ENCODE measurements around the gene SPATA16.
"Not testable (repeated sequence)": the region's sequence is repeated elsewhere in the genome, so short reads cannot be mapped to it uniquely, and the experiment has no call there.

The SPATA16 gene

GRCh38 chr3:172981407-172981983 lies 159.5 kb downstream of the SPATA16 start:
- H3K4me3 ChIP-seq (ENCODE audit: low read depth, low read length) = no peak overlapping the region
- H3K27ac ChIP-seq (ENCODE audit: low read depth, low read length) = no peak overlapping the region
- no peaks in the 10 kb centered on the region for H3K27me3 ChIP-seq (ENCODE audit: control insufficient read depth, insufficient read depth, low read length)
- no peaks in the 10 kb centered on the region for H3K4me1 ChIP-seq (ENCODE audit: control insufficient read depth, insufficient read depth, low read length)
- no peaks in the 10 kb centered on the region for H3K9me3 ChIP-seq (ENCODE audit: control insufficient read depth, insufficient read depth, low read depth, low read length)
- H3K9ac ChIP-seq (ENCODE audit: low read length) = no peak overlapping the region
- H3K36me3 ChIP-seq (ENCODE audit: control insufficient read depth, insufficient read depth, low read length) = no peaks in the 10 kb centered on the region

- no peaks in the 10 kb centered on the region for H3K9me3 ChIP-seq (ENCODE audit: control insufficient read depth, insufficient read depth, low read depth, low read length)
- no peaks in the 10 kb centered on the region for H3K36me3 ChIP-seq (ENCODE audit: control insufficient read depth, insufficient read depth, low read length)
- H3K27ac ChIP-seq (ENCODE audit: low read depth, low read length) = no peak overlapping the region
- H3K4me3 ChIP-seq (ENCODE audit: low read depth, low read length) = no peak overlapping the region
- H3K27me3 ChIP-seq (ENCODE audit: control insufficient read depth, insufficient read depth, low read length) = no peaks in the 10 kb centered on the region
- no peaks in the 10 kb centered on the region for H3K4me1 ChIP-seq (ENCODE audit: control insufficient read depth, insufficient read depth, low read length)
- no peak overlapping the region for H3K9ac ChIP-seq (ENCODE audit: low read length)
Measured at GRCh38 chr3:172980849-172981248, 160.2 kb downstream of the SPATA16 start.

GRCh38 chr3:172977696-172978095 lies 163.3 kb downstream of the SPATA16 start:
- H3K27ac ChIP-seq (ENCODE audit: low read depth, low read length) = no peak overlapping the region
- no peak overlapping the region for H3K4me3 ChIP-seq (ENCODE audit: low read depth, low read length)
- no peak overlapping the region for H3K9ac ChIP-seq (ENCODE audit: low read length)
- no peaks in the 10 kb centered on the region for H3K4me1 ChIP-seq (ENCODE audit: control insufficient read depth, insufficient read depth, low read length)
- no peaks in the 10 kb centered on the region for H3K9me3 ChIP-seq (ENCODE audit: control insufficient read depth, insufficient read depth, low read depth, low read length)
- no peaks in the 10 kb centered on the region for H3K27me3 ChIP-seq (ENCODE audit: control insufficient read depth, insufficient read depth, low read length)
- no peaks in the 10 kb centered on the region for H3K36me3 ChIP-seq (ENCODE audit: control insufficient read depth, insufficient read depth, low read length)

- no peak overlapping the region for H3K4me3 ChIP-seq (ENCODE audit: low read depth, low read length)
- no peaks in the 10 kb centered on the region for H3K36me3 ChIP-seq (ENCODE audit: control insufficient read depth, insufficient read depth, low read length)
- no peak overlapping the region for H3K9ac ChIP-seq (ENCODE audit: low read length)
- H3K4me1 ChIP-seq (ENCODE audit: control insufficient read depth, insufficient read depth, low read length) = no peaks in the 10 kb centered on the region
- no peaks in the 10 kb centered on the region for H3K27me3 ChIP-seq (ENCODE audit: control insufficient read depth, insufficient read depth, low read length)
- no peak overlapping the region for H3K27ac ChIP-seq (ENCODE audit: low read depth, low read length)
- H3K9me3 ChIP-seq (ENCODE audit: control insufficient read depth, insufficient read depth, low read depth, low read length) = no peaks in the 10 kb centered on the region
Measured at GRCh38 chr3:172974969-172975368, 166.1 kb downstream of the SPATA16 start.

GRCh38 chr3:172973799-172974198 lies 167.2 kb downstream of the SPATA16 start:
- Histone ChIP-seq H3K4me1 (ENCODE audit: control insufficient read depth, insufficient read depth, low read length) (no peaks in the 10 kb centered on the region), H3K9me3 (ENCODE audit: control insufficient read depth, insufficient read depth, low read depth, low read length) (no peaks in the 10 kb centered on the region), H3K27ac (ENCODE audit: low read depth, low read length) (no peak overlapping the region)

GRCh38 chr3:172972717-172973116 lies 168.3 kb downstream of the SPATA16 start:
- Histone ChIP-seq H3K36me3 (ENCODE audit: control insufficient read depth, insufficient read depth, low read length) (no peaks in the 10 kb centered on the region), H3K27ac (ENCODE audit: low read depth, low read length) (no peak overlapping the region), H3K9me3 (ENCODE audit: control insufficient read depth, insufficient read depth, low read depth, low read length) (peaks cover 5% of the 10 kb centered on the region; the same call in 1 of the 2 replicates), H3K4me1 (ENCODE audit: control insufficient read depth, insufficient read depth, low read length) (no peaks in the 10 kb centered on the region), H3K9ac (ENCODE audit: low read length) (no peak overlapping the region), H3K4me3 (ENCODE audit: low read depth, low read length) (no peak overlapping the region), H3K27me3 (ENCODE audit: control insufficient read depth, insufficient read depth, low read length) (no peaks in the 10 kb centered on the region)

More at GRCh38 chr3:172973799-172974198, 167.2 kb downstream of the SPATA16 start:
- H3K9ac ChIP-seq (ENCODE audit: low read length) = no peak overlapping the region
- no peaks in the 10 kb centered on the region for H3K36me3 ChIP-seq (ENCODE audit: control insufficient read depth, insufficient read depth, low read length)
- no peaks in the 10 kb centered on the region for H3K27me3 ChIP-seq (ENCODE audit: control insufficient read depth, insufficient read depth, low read length)
- H3K4me3 ChIP-seq (ENCODE audit: low read depth, low read length) = no peak overlapping the region

- no peak overlapping the region for H3K27ac ChIP-seq (ENCODE audit: low read depth, low read length)
- no peaks in the 10 kb centered on the region for H3K4me1 ChIP-seq (ENCODE audit: control insufficient read depth, insufficient read depth, low read length)
- no peak overlapping the region for H3K9ac ChIP-seq (ENCODE audit: low read length)
- no peaks in the 10 kb centered on the region for H3K36me3 ChIP-seq (ENCODE audit: control insufficient read depth, insufficient read depth, low read length)
- H3K27me3 ChIP-seq (ENCODE audit: control insufficient read depth, insufficient read depth, low read length) = no peaks in the 10 kb centered on the region
- H3K9me3 ChIP-seq (ENCODE audit: control insufficient read depth, insufficient read depth, low read depth, low read length) = peaks cover 7% of the 10 kb centered on the region; the same call in 1 of the 2 replicates
- no peak overlapping the region for H3K4me3 ChIP-seq (ENCODE audit: low read depth, low read length)
Measured at GRCh38 chr3:172972067-172972466, 169.0 kb downstream of the SPATA16 start.

GRCh38 chr3:172968646-172969045 lies 172.4 kb downstream of the SPATA16 start:
- Histone ChIP-seq H3K9ac (ENCODE audit: low read length) (no peak overlapping the region), H3K4me1 (ENCODE audit: control insufficient read depth, insufficient read depth, low read length) (no peaks in the 10 kb centered on the region), H3K36me3 (ENCODE audit: control insufficient read depth, insufficient read depth, low read length) (no peaks in the 10 kb centered on the region), H3K4me3 (ENCODE audit: low read depth, low read length) (no peak overlapping the region), H3K9me3 (ENCODE audit: control insufficient read depth, insufficient read depth, low read depth, low read length) (peaks cover 7% of the 10 kb centered on the region; the same call in 1 of the 2 replicates), H3K27ac (ENCODE audit: low read depth, low read length) (no peak overlapping the region), H3K27me3 (ENCODE audit: control insufficient read depth, insufficient read depth, low read length) (no peaks in the 10 kb centered on the region)

- no peak overlapping the region for H3K9ac ChIP-seq (ENCODE audit: low read length)
- H3K9me3 ChIP-seq (ENCODE audit: control insufficient read depth, insufficient read depth, low read depth, low read length) = peaks cover 7% of the 10 kb centered on the region; the same call in 1 of the 2 replicates
- no peaks in the 10 kb centered on the region for H3K27me3 ChIP-seq (ENCODE audit: control insufficient read depth, insufficient read depth, low read length)
- H3K27ac ChIP-seq (ENCODE audit: low read depth, low read length) = no peak overlapping the region
- H3K4me1 ChIP-seq (ENCODE audit: control insufficient read depth, insufficient read depth, low read length) = no peaks in the 10 kb centered on the region
- H3K4me3 ChIP-seq (ENCODE audit: low read depth, low read length) = no peak overlapping the region
- no peaks in the 10 kb centered on the region for H3K36me3 ChIP-seq (ENCODE audit: control insufficient read depth, insufficient read depth, low read length)
Measured at GRCh38 chr3:172965256-172965655, 175.8 kb downstream of the SPATA16 start.

GRCh38 chr3:172960626-172961182 lies 180.3 kb downstream of the SPATA16 start:
- H3K36me3 ChIP-seq (ENCODE audit: control insufficient read depth, insufficient read depth, low read length); H3K4me3 ChIP-seq (ENCODE audit: low read depth, low read length); H3K4me1 ChIP-seq (ENCODE audit: control insufficient read depth, insufficient read depth, low read length); H3K9ac ChIP-seq (ENCODE audit: low read length); H3K27ac ChIP-seq (ENCODE audit: low read depth, low read length); H3K9me3 ChIP-seq (ENCODE audit: control insufficient read depth, insufficient read depth, low read depth, low read length); H3K27me3 ChIP-seq (ENCODE audit: control insufficient read depth, insufficient read depth, low read length): not testable (repeated sequence)

GRCh38 chr3:172958565-172958964 lies 182.5 kb downstream of the SPATA16 start:
- no peaks in the 10 kb centered on the region for H3K4me1 ChIP-seq (ENCODE audit: control insufficient read depth, insufficient read depth, low read length)
- no peak overlapping the region for H3K4me3 ChIP-seq (ENCODE audit: low read depth, low read length)
- H3K9me3 ChIP-seq (ENCODE audit: control insufficient read depth, insufficient read depth, low read depth, low read length) = no peaks in the 10 kb centered on the region
- no peaks in the 10 kb centered on the region for H3K36me3 ChIP-seq (ENCODE audit: control insufficient read depth, insufficient read depth, low read length)
- no peaks in the 10 kb centered on the region for H3K27me3 ChIP-seq (ENCODE audit: control insufficient read depth, insufficient read depth, low read length)
- no peak overlapping the region for H3K9ac ChIP-seq (ENCODE audit: low read length)
- no peak overlapping the region for H3K27ac ChIP-seq (ENCODE audit: low read depth, low read length)

All from HUES6 (cell line).